GM12878 (cell line): ENCODE data around the gene DNAJC12. TPM values are rescaled to one million over a fixed set of nuclear protein-coding genes. Genes with fewer than 3 reads are reported as not detected.
A peak's percentile ranks its signal among the peaks of the same experiment; 100 is the strongest.

Experiments used
- ATAC-seq: fragments of 200-7000 bp; cut with Tn5 transposase; 3 replicates; pipeline ENCODE4 v1.9.1; 2020; ENCODE audit warnings: mild to moderate bottlenecking, moderate library complexity
- BruUV-seq: library from RNA; stranded (reverse); fragments of 400-500 nt; replicated peaks from 2 replicates; lab custom pipeline; 2021; lab: Mats Ljungman, UMichigan
- CTCF ChIA-PET: fragments of 300-600 bp; sonication (Branson Sonifier 250); formaldehyde crosslinking; extraction: SDS; loops from one replicate; lab custom pipeline; 2021; ENCODE audit warnings: inconsistent platforms; lab: Yijun Ruan, JAX
- POLR2A ChIA-PET: fragments of 350-600 bp; formaldehyde crosslinking; extraction: SDS; loops from one replicate; lab custom pipeline; 2021; ENCODE audit warnings: inconsistent platforms; lab: Charles Lee
- RAD21 ChIA-PET: fragments of 300-600 bp; sonication (Branson Sonifier 250); formaldehyde crosslinking; loops from one replicate; lab custom pipeline; 2023; ENCODE audit warnings: antibody characterized with exemption; ENCODE audit not compliant: unreplicated experiment; lab: Charles Lee
- SMC1A ChIA-PET: fragments of 300-600 bp; sonication (Branson Sonifier 250); formaldehyde crosslinking; loops from one replicate; lab custom pipeline; 2023; ENCODE audit not compliant: unreplicated experiment, uncharacterized antibody; lab: Charles Lee
- DNase-seq: peaks from one replicate; pipeline ENCODE4 v3.0.0-alpha.2; 2011; ENCODE audit warnings: low read depth, low spot score
- FAIRE-seq: peaks from 3 replicates; lab custom pipeline; 2011; peaks lifted over from hg19 to GRCh38; lab: Jason Lieb, UNC
- H2AFZ ChIP-seq: 2 replicates; pipeline ENCODE4 v1.6.0; 2011; ENCODE audit warnings: low read depth, low read length, control low read depth; ENCODE audit not compliant: control insufficient read depth
- H3K27ac ChIP-seq: 2 replicates; pipeline ENCODE4 v1.5.1; 2011; ENCODE audit warnings: control low read depth; ENCODE audit not compliant: control insufficient read depth, insufficient read depth
- H3K27me3 ChIP-seq, 2 experiments: replicated peaks in 1 of 2; 2 replicates each; pipeline versions ENCODE4 v1.6.0 to v1.6.1; 2011; ENCODE audit warnings: low read length in 1 of 2; ENCODE audit not compliant: control insufficient read depth in 2 of 2, insufficient read depth in 2 of 2
- H3K36me3 ChIP-seq, 2 experiments: 2 replicates each; pipeline ENCODE4 v1.5.1; 2011; ENCODE audit warnings: low read length in 1 of 2; ENCODE audit not compliant: control insufficient read depth in 2 of 2, insufficient read depth in 2 of 2
- H3K4me1 ChIP-seq: 2 replicates; pipeline ENCODE4 v1.6.1; 2011; ENCODE audit warnings: mild to moderate bottlenecking, low read length, moderate library complexity, mixed read lengths; ENCODE audit not compliant: control insufficient read depth, insufficient read depth
- H3K4me2 ChIP-seq: 2 replicates; pipeline ENCODE4 v1.6.0; 2011; ENCODE audit warnings: control low read depth; ENCODE audit not compliant: control insufficient read depth, insufficient read depth
- H3K4me3 ChIP-seq: fragments of 200-600 bp; sonication (generic); 2 replicates; pipeline ENCODE4 v1.5.1; 2016
- H3K79me2 ChIP-seq: 2 replicates; pipeline ENCODE4 v1.6.0; 2011; ENCODE audit warnings: low read length; ENCODE audit not compliant: control insufficient read depth, insufficient read depth
- H3K9ac ChIP-seq: 2 replicates; pipeline ENCODE4 v1.8.0; 2011; ENCODE audit warnings: low read length, control low read depth, mixed read lengths; ENCODE audit not compliant: control insufficient read depth, insufficient read depth
- H3K9me3 ChIP-seq: replicated peaks from 3 replicates; pipeline ENCODE4 v1.5.1; 2011; ENCODE audit warnings: mild to moderate bottlenecking, low read length; ENCODE audit not compliant: control insufficient read depth, insufficient read depth
- H4K20me1 ChIP-seq: 2 replicates; pipeline ENCODE4 v1.6.0; 2011; ENCODE audit not compliant: control insufficient read depth, insufficient read depth
- ESRRA ChIP-seq: IDR thresholded peaks from 2 replicates; pipeline ENCODE4 v1.6.1; 2012; ENCODE audit warnings: mild to moderate bottlenecking, low read length, improper control_type of control experiment
- HDGF ChIP-seq: fragments of 450-650 bp; IDR thresholded peaks from 2 replicates; pipeline ENCODE4 v1.6.1; 2016; ENCODE audit warnings: antibody characterized with exemption
- MTA2 ChIP-seq: fragments of 450-650 bp; IDR thresholded peaks from 2 replicates; pipeline ENCODE4 v1.6.1; 2016; ENCODE audit warnings: low read depth, mild to moderate bottlenecking, moderate library complexity
- NFYB ChIP-seq: IDR thresholded peaks from 2 replicates; pipeline ENCODE4 v1.6.1; 2011; ENCODE audit warnings: low read depth, mild to moderate bottlenecking, low read length, improper control_type of control experiment, moderate library complexity; ENCODE audit not compliant: insufficient read depth
- POU2F2 ChIP-seq: IDR thresholded peaks from 3 replicates; pipeline ENCODE4 v1.6.1; 2011; ENCODE audit warnings: low read depth, mild to moderate bottlenecking, low read length, borderline replicate concordance
- WGBS: methylation state at CpG from one replicate; pipeline ENCODE4 v1.1.6; 2016; ENCODE audit warnings: low lambda C conversion rate; ENCODE audit not compliant: insufficient replicate concordance, insufficient coverage; ENCODE audit errors: missing lambda C conversion rate; 5-methylcytosine and 5-hydroxymethylcytosine counted together
- in situ Hi-C: fragments of 300-500 bp; cut with MboI; formaldehyde crosslinking; loops from 9 replicates; pipeline ENCODE4 v1.14.3; 2018; ENCODE audit warnings: mixed read lengths
- intact Hi-C: fragments of 100-400 bp; cut with micrococcal nuclease; formaldehyde crosslinking; loops from one replicate; pipeline ENCODE4 v1.14.2; 2022; ENCODE audit not compliant: unreplicated experiment
- polyA plus RNA-seq, 11 experiments: library from polyadenylated mRNA; depleted of rRNA in 4 of 11; unstranded in 6 of 11; stranded (reverse) in 5 of 11; fragments of >200 nt; fragmentation: Nextera tagmentation in 4 of 11; fragmentation: Illumina TruSeq in 1 of 11; extraction: Ambion mirVana in 4 of 11; extraction: Trizol in 1 of 11; gene quantifications; 1 replicate in 1 of 11; 2 replicates in 10 of 11; pipeline versions ENCODE4 v1.2.1 to v1.2.3, GENCODE V29; 2011 to 2016; ENCODE audit warnings: inconsistent platforms in 2 of 11, missing spikeins in 2 of 11, low read depth in 1 of 11
- total RNA-seq, 4 experiments: library from RNA; depleted of rRNA in 3 of 4; stranded (reverse); fragments of >200 nt in 3 of 4; fragmentation: Illumina TruSeq in 1 of 4; extraction: Trizol in 1 of 4; gene quantifications; 2 replicates each; pipeline versions ENCODE4 v1.2.1 to v1.2.3, GENCODE V29; 2013 to 2021
- TF ChIP-seq, protein P1 (sequence below): fragments of 450-650 bp; IDR thresholded peaks from 2 replicates; pipeline ENCODE4 v1.6.1; 2017; ENCODE audit warnings: mild to moderate bottlenecking, low read depth, inconsistent platforms; ENCODE audit not compliant: poor library complexity, severe bottlenecking
- TF ChIP-seq, protein P2 (sequence below): fragments of 450-650 bp; IDR thresholded peaks from 2 replicates; pipeline ENCODE4 v1.6.1; 2017; ENCODE audit warnings: mild to moderate bottlenecking, moderate library complexity
- TF ChIP-seq, protein P3 (sequence below): IDR thresholded peaks from 2 replicates; pipeline ENCODE4 v1.6.1; 2011; ENCODE audit warnings: borderline replicate concordance, low read depth, mild to moderate bottlenecking, moderate library complexity, mixed read lengths, low read length; ENCODE audit not compliant: insufficient read depth; ENCODE audit errors: extremely low read length
- TF ChIP-seq, protein P4 (sequence below): IDR thresholded peaks from 2 replicates; pipeline ENCODE4 v1.6.1; 2011; ENCODE audit warnings: low read depth, low read length, improper control_type of control experiment, borderline replicate concordance
- TF ChIP-seq, protein P5 (sequence below): fragments of 450-650 bp; IDR thresholded peaks from 2 replicates; pipeline ENCODE4 v1.6.1; 2017; ENCODE audit warnings: antibody characterized with exemption, mild to moderate bottlenecking, moderate library complexity

The DNAJC12 gene
- total and polyA plus RNA-seq, 10 of the 15 experiments (the other 5 are each of a cell fraction or from before 2014, with no cell fraction given) = 1.1 to 4.5 (median 3.0) TPM

DNA sequence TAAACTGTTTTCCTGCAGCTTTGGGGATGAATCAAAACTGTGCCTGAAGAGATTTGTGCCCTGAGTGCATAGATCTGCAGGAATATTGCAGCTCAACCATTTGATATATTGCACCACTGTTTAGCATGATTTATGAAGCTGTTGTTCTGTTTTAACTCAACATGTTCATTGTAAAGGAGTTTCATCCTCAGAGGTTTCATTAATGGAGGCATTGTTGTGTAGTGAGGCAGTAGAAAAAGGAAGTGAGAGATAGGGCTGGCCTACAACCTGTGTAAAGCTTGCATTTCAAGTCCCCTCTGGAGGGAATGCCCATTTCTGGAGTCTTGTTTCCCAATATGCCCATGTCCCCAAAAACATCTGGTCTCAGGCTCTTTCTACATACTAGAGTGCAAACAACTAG, 67.5 kb downstream of the DNAJC12 start (continued):
- TF ChIP-seq ESRRA = no peak
- TF ChIP-seq, protein P1, sequence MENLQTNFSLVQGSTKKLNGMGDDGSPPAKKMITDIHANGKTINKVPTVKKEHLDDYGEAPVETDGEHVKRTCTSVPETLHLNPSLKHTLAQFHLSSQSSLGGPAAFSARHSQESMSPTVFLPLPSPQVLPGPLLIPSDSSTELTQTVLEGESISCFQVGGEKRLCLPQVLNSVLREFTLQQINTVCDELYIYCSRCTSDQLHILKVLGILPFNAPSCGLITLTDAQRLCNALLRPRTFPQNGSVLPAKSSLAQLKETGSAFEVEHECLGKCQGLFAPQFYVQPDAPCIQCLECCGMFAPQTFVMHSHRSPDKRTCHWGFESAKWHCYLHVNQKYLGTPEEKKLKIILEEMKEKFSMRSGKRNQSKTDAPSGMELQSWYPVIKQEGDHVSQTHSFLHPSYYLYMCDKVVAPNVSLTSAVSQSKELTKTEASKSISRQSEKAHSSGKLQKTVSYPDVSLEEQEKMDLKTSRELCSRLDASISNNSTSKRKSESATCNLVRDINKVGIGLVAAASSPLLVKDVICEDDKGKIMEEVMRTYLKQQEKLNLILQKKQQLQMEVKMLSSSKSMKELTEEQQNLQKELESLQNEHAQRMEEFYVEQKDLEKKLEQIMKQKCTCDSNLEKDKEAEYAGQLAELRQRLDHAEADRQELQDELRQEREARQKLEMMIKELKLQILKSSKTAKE = peak; percentile 55
- TF ChIP-seq, protein P2, sequence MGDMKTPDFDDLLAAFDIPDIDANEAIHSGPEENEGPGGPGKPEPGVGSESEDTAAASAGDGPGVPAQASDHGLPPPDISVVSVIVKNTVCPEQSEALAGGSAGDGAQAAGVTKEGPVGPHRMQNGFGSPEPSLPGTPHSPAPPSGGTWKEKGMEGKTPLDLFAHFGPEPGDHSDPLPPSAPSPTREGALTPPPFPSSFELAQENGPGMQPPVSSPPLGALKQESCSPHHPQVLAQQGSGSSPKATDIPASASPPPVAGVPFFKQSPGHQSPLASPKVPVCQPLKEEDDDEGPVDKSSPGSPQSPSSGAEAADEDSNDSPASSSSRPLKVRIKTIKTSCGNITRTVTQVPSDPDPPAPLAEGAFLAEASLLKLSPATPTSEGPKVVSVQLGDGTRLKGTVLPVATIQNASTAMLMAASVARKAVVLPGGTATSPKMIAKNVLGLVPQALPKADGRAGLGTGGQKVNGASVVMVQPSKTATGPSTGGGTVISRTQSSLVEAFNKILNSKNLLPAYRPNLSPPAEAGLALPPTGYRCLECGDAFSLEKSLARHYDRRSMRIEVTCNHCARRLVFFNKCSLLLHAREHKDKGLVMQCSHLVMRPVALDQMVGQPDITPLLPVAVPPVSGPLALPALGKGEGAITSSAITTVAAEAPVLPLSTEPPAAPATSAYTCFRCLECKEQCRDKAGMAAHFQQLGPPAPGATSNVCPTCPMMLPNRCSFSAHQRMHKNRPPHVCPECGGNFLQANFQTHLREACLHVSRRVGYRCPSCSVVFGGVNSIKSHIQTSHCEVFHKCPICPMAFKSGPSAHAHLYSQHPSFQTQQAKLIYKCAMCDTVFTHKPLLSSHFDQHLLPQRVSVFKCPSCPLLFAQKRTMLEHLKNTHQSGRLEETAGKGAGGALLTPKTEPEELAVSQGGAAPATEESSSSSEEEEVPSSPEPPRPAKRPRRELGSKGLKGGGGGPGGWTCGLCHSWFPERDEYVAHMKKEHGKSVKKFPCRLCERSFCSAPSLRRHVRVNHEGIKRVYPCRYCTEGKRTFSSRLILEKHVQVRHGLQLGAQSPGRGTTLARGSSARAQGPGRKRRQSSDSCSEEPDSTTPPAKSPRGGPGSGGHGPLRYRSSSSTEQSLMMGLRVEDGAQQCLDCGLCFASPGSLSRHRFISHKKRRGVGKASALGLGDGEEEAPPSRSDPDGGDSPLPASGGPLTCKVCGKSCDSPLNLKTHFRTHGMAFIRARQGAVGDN = 0 out of 2 replicates have a peak, but pooled peaks have one; percentile 37

DNA sequence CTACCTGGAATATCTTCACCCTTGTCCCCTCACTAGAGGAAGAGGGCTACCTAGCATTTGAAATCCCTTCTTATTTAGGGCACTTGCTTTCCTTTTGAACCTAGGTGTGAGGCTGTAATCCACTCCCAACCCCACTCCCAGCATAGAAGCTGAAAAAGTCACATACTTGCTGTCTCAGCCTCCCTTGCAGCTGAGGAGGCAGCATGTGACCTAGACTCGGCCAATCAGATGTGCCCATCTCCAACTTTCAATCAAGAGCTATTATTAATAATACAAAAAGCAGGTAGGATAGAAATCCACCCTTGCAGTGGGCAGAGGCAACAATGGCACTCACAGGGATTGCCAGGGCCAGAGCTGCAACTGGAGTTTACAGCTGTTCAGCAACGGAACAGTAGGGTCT, 70.7 kb downstream of the DNAJC12 start:
- no peaks in the 10 kb centered on the region for H4K20me1 ChIP-seq
- WGBS = 86% methylated on average over 2 of the region's 2 CpGs
- no peak for FAIRE-seq
- H3K9me3 ChIP-seq = no peaks in the 10 kb centered on the region; the same call in 2 of the 3 replicates
- no peak overlapping the region for H3K4me3 ChIP-seq
- ChIA-PET POLR2A (no interaction called here), RAD21 (interaction anchor here (1.3 kb wide), 1 partner anchor 12 kb away, joined by 7 read pairs; no protein-coding TSS in a partner anchor)
- no peak overlapping the region for H3K4me2 ChIP-seq
- H3K36me3 ChIP-seq = no peaks in the 10 kb centered on the region
- no peaks in the 10 kb centered on the region for H3K79me2 ChIP-seq
- no peak for ATAC-seq
- intact Hi-C loops = no loop called here
- TF ChIP-seq HDGF (no peak), POU2F2 (no peak), NFYB (0 out of 2 replicates have a peak, but pooled peaks have one; percentile 20), MTA2 (no peak)
- TF ChIP-seq, protein P3, sequence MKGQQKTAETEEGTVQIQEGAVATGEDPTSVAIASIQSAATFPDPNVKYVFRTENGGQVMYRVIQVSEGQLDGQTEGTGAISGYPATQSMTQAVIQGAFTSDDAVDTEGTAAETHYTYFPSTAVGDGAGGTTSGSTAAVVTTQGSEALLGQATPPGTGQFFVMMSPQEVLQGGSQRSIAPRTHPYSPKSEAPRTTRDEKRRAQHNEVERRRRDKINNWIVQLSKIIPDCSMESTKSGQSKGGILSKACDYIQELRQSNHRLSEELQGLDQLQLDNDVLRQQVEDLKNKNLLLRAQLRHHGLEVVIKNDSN = peak; percentile 60
- TF ChIP-seq, protein P4, sequence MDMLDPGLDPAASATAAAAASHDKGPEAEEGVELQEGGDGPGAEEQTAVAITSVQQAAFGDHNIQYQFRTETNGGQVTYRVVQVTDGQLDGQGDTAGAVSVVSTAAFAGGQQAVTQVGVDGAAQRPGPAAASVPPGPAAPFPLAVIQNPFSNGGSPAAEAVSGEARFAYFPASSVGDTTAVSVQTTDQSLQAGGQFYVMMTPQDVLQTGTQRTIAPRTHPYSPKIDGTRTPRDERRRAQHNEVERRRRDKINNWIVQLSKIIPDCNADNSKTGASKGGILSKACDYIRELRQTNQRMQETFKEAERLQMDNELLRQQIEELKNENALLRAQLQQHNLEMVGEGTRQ = peak; percentile 29; the same call in 1 of the 2 replicates
- TF ChIP-seq, protein P5, sequence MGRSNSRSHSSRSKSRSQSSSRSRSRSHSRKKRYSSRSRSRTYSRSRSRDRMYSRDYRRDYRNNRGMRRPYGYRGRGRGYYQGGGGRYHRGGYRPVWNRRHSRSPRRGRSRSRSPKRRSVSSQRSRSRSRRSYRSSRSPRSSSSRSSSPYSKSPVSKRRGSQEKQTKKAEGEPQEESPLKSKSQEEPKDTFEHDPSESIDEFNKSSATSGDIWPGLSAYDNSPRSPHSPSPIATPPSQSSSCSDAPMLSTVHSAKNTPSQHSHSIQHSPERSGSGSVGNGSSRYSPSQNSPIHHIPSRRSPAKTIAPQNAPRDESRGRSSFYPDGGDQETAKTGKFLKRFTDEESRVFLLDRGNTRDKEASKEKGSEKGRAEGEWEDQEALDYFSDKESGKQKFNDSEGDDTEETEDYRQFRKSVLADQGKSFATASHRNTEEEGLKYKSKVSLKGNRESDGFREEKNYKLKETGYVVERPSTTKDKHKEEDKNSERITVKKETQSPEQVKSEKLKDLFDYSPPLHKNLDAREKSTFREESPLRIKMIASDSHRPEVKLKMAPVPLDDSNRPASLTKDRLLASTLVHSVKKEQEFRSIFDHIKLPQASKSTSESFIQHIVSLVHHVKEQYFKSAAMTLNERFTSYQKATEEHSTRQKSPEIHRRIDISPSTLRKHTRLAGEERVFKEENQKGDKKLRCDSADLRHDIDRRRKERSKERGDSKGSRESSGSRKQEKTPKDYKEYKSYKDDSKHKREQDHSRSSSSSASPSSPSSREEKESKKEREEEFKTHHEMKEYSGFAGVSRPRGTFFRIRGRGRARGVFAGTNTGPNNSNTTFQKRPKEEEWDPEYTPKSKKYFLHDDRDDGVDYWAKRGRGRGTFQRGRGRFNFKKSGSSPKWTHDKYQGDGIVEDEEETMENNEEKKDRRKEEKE = no peak
- TF ChIP-seq, all 136 proteins: peak for 3
- no peak for DNase-seq
- no peaks in the 10 kb centered on the region for H3K27me3 ChIP-seq
- BruUV-seq = no TSS peak
- CTCF ChIA-PET = interaction anchor here (0.9 to 2.4 kb wide), 6 partner anchors 12 to 100 kb away, joined by 3 to 16 read pairs (median 4); partner anchors contain the start of gene CTNNA3
- peaks cover 28% of the 10 kb centered on the region for H3K4me1 ChIP-seq
- SMC1A ChIA-PET = interaction anchor here (0.5 to 17.2 kb wide), 8 partner anchors 11 to 794 kb away, joined by 3 to 448 read pairs (median 4); partner anchors contain the start of gene CTNNA3
- H2AFZ ChIP-seq = no peak overlapping the region
- in situ Hi-C loops = no loop called here
- H3K27ac ChIP-seq = no peak overlapping the region
- H3K9ac ChIP-seq = no peak overlapping the region
